IMR-90 (cell line): Measurements from ENCODE around the gene YLPM1. TPM values are rescaled to one million over a fixed set of nuclear protein-coding genes. Genes with fewer than 3 reads are reported as not detected.

Experiments
- ATAC-seq: fragments of 200-7000 bp; cut with Tn5 transposase; 2 replicates; pipeline ENCODE4 v1.9.1; 2020; ENCODE audit warnings: low read depth, mild to moderate bottlenecking, moderate library complexity
- BruUV-seq: library from RNA; stranded (reverse); fragments of 400-500 nt; replicated peaks from 2 replicates; lab custom pipeline; 2021; lab: Mats Ljungman, UMichigan
- CTCF ChIA-PET: fragments of 300-600 bp; formaldehyde crosslinking; extraction: SDS; loops from one replicate; lab custom pipeline; 2021; ENCODE audit warnings: antibody characterized with exemption; lab: Yijun Ruan, JAX
- POLR2A ChIA-PET: fragments of 300-600 bp; sonication (Branson Sonifier 250); formaldehyde crosslinking; loops from one replicate; lab custom pipeline; 2022; ENCODE audit warnings: antibody characterized with exemption; ENCODE audit not compliant: unreplicated experiment; lab: Charles Lee
- DNase-seq: peaks from one replicate; pipeline ENCODE4 v3.0.0; 2013
- H2AFZ ChIP-seq: replicated peaks from 2 replicates; pipeline ENCODE3; 2013; ENCODE audit warnings: low read length, mild to moderate bottlenecking; ENCODE audit not compliant: poor library complexity
- H2AK5ac ChIP-seq: 2 replicates; pipeline ENCODE4 v1.6.1; 2013; ENCODE audit warnings: low read depth, low read length, inconsistent platforms
- H2AK9ac ChIP-seq: replicated peaks from 2 replicates; pipeline ENCODE3; 2013; ENCODE audit warnings: mild to moderate bottlenecking, low read depth, low read length, moderate library complexity; ENCODE audit not compliant: poor library complexity
- H2BK120ac ChIP-seq: 2 replicates; pipeline ENCODE4 v1.6.1; 2013; ENCODE audit warnings: low read depth, low read length, inconsistent platforms
- H2BK15ac ChIP-seq: 3 replicates; pipeline ENCODE4 v1.6.1; 2013; ENCODE audit warnings: low read depth, low read length, inconsistent platforms
- H2BK20ac ChIP-seq: 2 replicates; pipeline ENCODE4 v1.6.1; 2013; ENCODE audit warnings: low read depth, mild to moderate bottlenecking, inconsistent platforms, low read length, moderate library complexity
- H2BK5ac ChIP-seq: 2 replicates; pipeline ENCODE4 v1.6.1; 2013; ENCODE audit warnings: mild to moderate bottlenecking, low read depth, low read length, inconsistent platforms; ENCODE audit not compliant: poor library complexity, severe bottlenecking
- H3K14ac ChIP-seq: replicated peaks from 2 replicates; pipeline ENCODE4 v1.6.1; 2013; ENCODE audit warnings: low read depth, low read length, inconsistent platforms
- H3K18ac ChIP-seq: 2 replicates; pipeline ENCODE4 v1.6.1; 2013; ENCODE audit warnings: low read depth, low read length, control low read depth
- H3K23ac ChIP-seq: 2 replicates; pipeline ENCODE4 v1.6.1; 2013; ENCODE audit warnings: low read depth, low read length, inconsistent platforms
- H3K27ac ChIP-seq: 2 replicates; pipeline ENCODE4 v1.5.1; 2013; ENCODE audit warnings: mild to moderate bottlenecking, control low read depth, low read length; ENCODE audit not compliant: insufficient read depth
- H3K27me3 ChIP-seq: 2 replicates; pipeline ENCODE4 v1.6.1; 2013; ENCODE audit warnings: low read length; ENCODE audit not compliant: control insufficient read depth, insufficient read depth
- H3K36me3 ChIP-seq: 2 replicates; pipeline ENCODE4 v1.6.1; 2013; ENCODE audit warnings: low read length, mixed read lengths; ENCODE audit not compliant: control insufficient read depth, insufficient read depth
- H3K4ac ChIP-seq: 2 replicates; pipeline ENCODE4 v1.6.1; 2013; ENCODE audit warnings: low read depth, low read length, inconsistent platforms
- H3K4me1 ChIP-seq: 2 replicates; pipeline ENCODE4 v1.6.1; 2013; ENCODE audit warnings: low read length, mixed read lengths; ENCODE audit not compliant: control insufficient read depth, insufficient read depth
- H3K4me2 ChIP-seq: 2 replicates; pipeline ENCODE4 v1.6.1; 2013; ENCODE audit warnings: low read depth, mild to moderate bottlenecking, control low read depth, low read length, moderate library complexity
- H3K4me3 ChIP-seq: 2 replicates; pipeline ENCODE4 v1.5.1; 2013; ENCODE audit warnings: low read depth, mild to moderate bottlenecking, control low read depth, low read length, moderate library complexity; ENCODE audit not compliant: insufficient read depth
- H3K56ac ChIP-seq: 2 replicates; pipeline ENCODE4 v1.6.1; 2013; ENCODE audit warnings: low read length, inconsistent platforms; ENCODE audit not compliant: insufficient read depth; ENCODE audit errors: extremely low read depth
- H3K79me1 ChIP-seq, 2 experiments: 2 replicates each; pipeline ENCODE4 v1.6.1; 2013; ENCODE audit warnings: low read length in 2 of 2, inconsistent platforms in 1 of 2, low read depth in 1 of 2
- H3K9ac ChIP-seq: 2 replicates; pipeline ENCODE4 v1.6.1; 2013; ENCODE audit warnings: low read depth, low read length, control low read depth
- H3K9me1 ChIP-seq: 2 replicates; pipeline ENCODE4 v1.6.1; 2013; ENCODE audit warnings: low read length, inconsistent platforms; ENCODE audit not compliant: insufficient read depth
- H3K9me3 ChIP-seq: 2 replicates; pipeline ENCODE4 v1.6.1; 2013; ENCODE audit warnings: low read length; ENCODE audit not compliant: control insufficient read depth, insufficient read depth
- H4K20me1 ChIP-seq: 2 replicates; pipeline ENCODE4 v1.6.1; 2013; ENCODE audit warnings: low read length, inconsistent platforms; ENCODE audit not compliant: insufficient read depth
- H4K5ac ChIP-seq: 2 replicates; pipeline ENCODE4 v1.6.1; 2013; ENCODE audit warnings: mild to moderate bottlenecking, low read depth, low read length, control low read depth
- H4K8ac ChIP-seq, 2 experiments: 2 replicates each; pipeline ENCODE4 v1.6.1; 2013; ENCODE audit warnings: low read depth in 2 of 2, low read length in 2 of 2, control low read depth in 1 of 2, inconsistent platforms in 1 of 2
- H4K91ac ChIP-seq: 2 replicates; pipeline ENCODE4 v1.6.1; 2013; ENCODE audit warnings: low read depth, low read length, inconsistent platforms; ENCODE audit not compliant: insufficient read depth
- CTCF ChIP-seq: conservative IDR thresholded peaks from 2 replicates; pipeline ENCODE4 v1.5.1; 2012; ENCODE audit warnings: mild to moderate bottlenecking, low read depth, low read length, improper control_type of control experiment
- FOS ChIP-seq: fragments of 150-350 bp; IDR thresholded peaks from 2 replicates; pipeline ENCODE4 v1.6.1; 2016; ENCODE audit warnings: low read depth, low read length
- WGBS, 2 experiments: methylation state at CpG; one replicate each; pipeline versions ENCODE4 v1.1.5 to v1.1.7; 2013; ENCODE audit warnings: missing lambda C conversion rate in 2 of 2; ENCODE audit not compliant: insufficient read length in 1 of 2; ENCODE audit errors: extremely low coverage in 2 of 2; 5-methylcytosine and 5-hydroxymethylcytosine counted together
- dilution Hi-C: fragments of 300-500 bp; cut with HindIII; formaldehyde crosslinking; loops from one replicate; pipeline ENCODE4 v1.14.3; 2018; ENCODE audit warnings: low sequenced_read_pairs; ENCODE audit not compliant: unreplicated experiment
- in situ Hi-C: fragments of 300-500 bp; cut with MboI; formaldehyde crosslinking; loops from 3 replicates; pipeline ENCODE4 v1.14.3; 2019; ENCODE audit warnings: low sequenced_read_pairs, inconsistent platforms, mixed read lengths
- intact Hi-C: fragments of 100-400 bp; cut with micrococcal nuclease; formaldehyde crosslinking; loops from 2 replicates; pipeline ENCODE4 v1.10.0; 2022
- polyA plus RNA-seq, 3 experiments: library from polyadenylated mRNA; depleted of rRNA; stranded (reverse); fragments of >200 nt; gene quantifications; 2 replicates each; pipeline ENCODE4 v1.2.3, GENCODE V29; 2012; ENCODE audit warnings: low replicate concordance in 1 of 3
- total RNA-seq: library from RNA; depleted of rRNA; stranded (reverse); fragments of >200 nt; gene quantifications from 2 replicates; pipeline ENCODE4 v1.2.3, GENCODE V29; 2012

The YLPM1 gene
- total and polyA plus RNA-seq, 2 of the 4 experiments (the other 2 are of a cell fraction): 8.2 to 19.7 TPM

- Histone ChIP-seq H3K9me1 (0 out of 2 replicates have a peak, but pooled peaks cover 4% of the 10 kb centered on the region), H2BK5ac (peak overlapping the region; percentile 80), H2AK5ac (no peak overlapping the region), H4K5ac (no peak overlapping the region), H3K4me3 (no peak overlapping the region), H3K4me1 (peaks cover 12% of the 10 kb centered on the region), H2BK15ac (no peak overlapping the region), H3K9me3 (no peaks in the 10 kb centered on the region), H3K56ac (no peak overlapping the region), H2AK9ac (no peak overlapping the region), H3K36me3 (no peaks in the 10 kb centered on the region), H3K14ac (no peak overlapping the region), H3K27me3 (no peaks in the 10 kb centered on the region), H2BK20ac (no peak overlapping the region; the same call in 1 of the 2 replicates), H2BK120ac (no peak overlapping the region), H3K4me2 (no peak overlapping the region), H3K23ac (no peak overlapping the region), H3K9ac (no peak overlapping the region), H4K8ac (no peak overlapping the region), H2AFZ (no peak overlapping the region), H4K20me1 (no peaks in the 10 kb centered on the region), H3K4ac (no peak overlapping the region), H3K27ac (peak overlapping the region; percentile 30; the same call in 1 of the 2 replicates), H3K18ac (peak overlapping the region; percentile 50), H3K79me1 (no peaks in the 10 kb centered on the region), H4K91ac (no peak overlapping the region)
- POLR2A ChIA-PET: no interaction called here
- TF ChIP-seq CTCF (no peak), FOS (peak; percentile 58; the same call in 1 of the 2 replicates)
- ATAC-seq (peak; percentile 67), DNase-seq (peak; percentile 80)
- dilution Hi-C loops (no loop called here), intact Hi-C loops (no loop called here), in situ Hi-C loops (no loop called here)
- no CpG with 5 or more reads among the region's 1 CpG for WGBS, 2 experiments
- CTCF ChIA-PET: interaction anchor here (1.1 to 1.6 kb wide), 2 partner anchors 13 to 14 kb away, joined by 3 to 7 read pairs; no protein-coding TSS in a partner anchor
- BruUV-seq: no TSS peak
Measured at GRCh38 chr14:74846968-74847665, 84.0 kb downstream of the YLPM1 start.
